NT2/D1 (cell line): ENCODE results near the gene SPNS3.

ENCODE experiments used
- DNase-seq: peaks from one replicate; pipeline ENCODE4 v3.0.0-alpha.2; 2011; ENCODE audit warnings: low read depth, low spot score
- H3K27me3 ChIP-seq: 2 replicates; pipeline ENCODE4 v1.6.0; 2011; ENCODE audit warnings: mild to moderate bottlenecking; ENCODE audit not compliant: insufficient read length, insufficient read depth
- H3K36me3 ChIP-seq: 2 replicates; pipeline ENCODE4 v1.6.1; 2011; ENCODE audit warnings: mild to moderate bottlenecking, low read length, mixed read lengths; ENCODE audit not compliant: insufficient read depth, insufficient read length
- H3K4me1 ChIP-seq: 2 replicates; pipeline ENCODE4 v1.5.1; 2011; ENCODE audit not compliant: insufficient read depth, insufficient read length
- H3K4me3 ChIP-seq: 2 replicates; pipeline ENCODE4 v1.5.1; 2011; ENCODE audit warnings: low read depth; ENCODE audit not compliant: insufficient read length
- H3K9ac ChIP-seq: 2 replicates; pipeline ENCODE4 v1.6.0; 2011; ENCODE audit warnings: low read depth; ENCODE audit not compliant: insufficient read length
- H3K9me3 ChIP-seq: 2 replicates; pipeline ENCODE4 v1.5.1; 2011; ENCODE audit warnings: mild to moderate bottlenecking, low read length; ENCODE audit not compliant: insufficient read depth
- SUZ12 ChIP-seq: IDR thresholded peaks from 2 replicates; pipeline ENCODE4 v1.6.1; 2011; ENCODE audit not compliant: insufficient read length, insufficient read depth; ENCODE audit errors: extremely low read depth
- YY1 ChIP-seq: IDR thresholded peaks from 2 replicates; pipeline ENCODE4 v1.6.1; 2011; ENCODE audit not compliant: insufficient read length, insufficient read depth
- ZNF274 ChIP-seq: IDR thresholded peaks from 2 replicates; pipeline ENCODE4 v1.6.1; 2011; ENCODE audit warnings: mild to moderate bottlenecking, low read depth, low read length

The SPNS3 gene

DNA sequence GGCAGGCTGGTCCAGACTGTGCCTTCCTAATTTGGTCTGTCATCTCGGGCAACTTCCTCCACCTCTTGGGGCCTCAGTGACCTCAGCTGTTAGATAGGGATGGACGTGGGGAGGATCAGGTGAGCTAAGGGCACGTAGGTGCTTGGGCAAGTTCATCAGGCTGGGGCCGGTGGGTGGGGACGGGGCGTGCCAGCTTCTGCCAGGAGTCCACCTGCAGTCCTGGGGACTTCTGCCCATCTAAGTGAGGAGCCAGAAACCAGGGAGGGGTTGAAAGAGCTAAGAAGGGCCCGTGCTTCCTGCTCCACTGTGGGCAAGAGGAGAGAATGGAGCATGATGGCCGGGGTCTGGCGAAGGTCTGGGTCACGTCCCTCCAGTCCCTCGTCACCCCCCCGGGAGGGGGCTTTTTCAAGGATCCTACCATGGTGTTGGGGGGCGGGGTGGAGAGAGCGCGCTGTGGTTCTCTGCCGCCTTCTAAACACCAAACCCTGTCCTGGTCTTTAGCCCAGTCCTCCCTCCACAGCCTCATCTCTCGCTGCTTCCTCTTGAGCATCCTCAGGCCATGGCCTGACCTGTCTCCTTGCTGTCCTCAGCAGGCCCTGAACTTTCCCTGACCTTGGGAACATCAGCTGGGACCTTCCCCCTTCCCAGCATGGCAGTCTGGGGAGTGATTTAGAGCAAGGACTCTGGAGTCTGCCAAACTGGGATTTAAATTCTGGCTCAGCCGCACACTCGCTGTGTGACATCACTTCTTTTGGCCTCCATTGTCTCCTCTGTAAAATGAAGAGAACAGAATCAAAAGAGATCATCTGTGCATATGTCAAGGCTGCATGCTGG lies 86.5 kb downstream of the SPNS3 start:
- Histone ChIP-seq H3K36me3 (no peaks in the 10 kb centered on the region), H3K9me3 (no peaks in the 10 kb centered on the region), H3K27me3 (peaks cover 36% of the 10 kb centered on the region), H3K4me1 (peaks cover 3% of the 10 kb centered on the region), H3K9ac (no peak overlapping the region), H3K4me3 (no peak overlapping the region)
- TF ChIP-seq ZNF274 (no peak), SUZ12 (no peak), YY1 (no peak)
- no peak for DNase-seq

DNA sequence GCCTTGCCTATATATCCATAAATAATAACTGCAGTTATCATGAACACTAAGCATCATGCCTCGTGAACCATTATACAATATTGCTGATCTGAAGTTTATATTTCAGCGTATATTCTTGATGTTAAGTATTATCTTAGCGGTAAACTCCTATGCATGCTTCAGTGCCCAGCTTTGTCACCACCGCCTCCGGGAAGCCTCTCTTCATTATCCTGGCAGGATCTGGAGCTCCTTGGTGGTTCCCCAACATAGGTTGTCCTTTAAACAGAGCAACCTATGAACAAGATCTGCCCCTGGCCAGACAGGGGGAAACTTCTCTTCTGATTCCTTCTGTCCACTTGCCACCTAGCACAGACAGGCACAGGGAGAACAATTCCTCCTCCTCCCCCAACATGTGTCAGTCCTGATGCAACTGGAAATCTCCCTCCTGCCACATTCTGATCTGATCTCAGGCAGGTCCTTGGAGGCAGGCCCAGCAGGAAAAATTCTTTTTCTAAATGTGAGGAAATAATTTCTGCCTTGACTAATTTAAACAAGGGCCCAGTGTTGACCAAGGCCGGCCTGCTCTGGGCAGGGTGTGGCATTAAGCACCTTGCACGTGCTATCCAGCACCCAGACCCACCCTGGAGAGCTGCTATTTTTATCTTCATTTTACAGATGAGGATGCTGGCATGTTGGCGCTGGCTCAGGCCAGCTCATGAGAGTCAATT lies 87.3 kb downstream of the SPNS3 start:
- Histone ChIP-seq H3K4me3 (no peak overlapping the region), H3K4me1 (peaks cover 3% of the 10 kb centered on the region), H3K9me3 (no peaks in the 10 kb centered on the region), H3K36me3 (no peaks in the 10 kb centered on the region), H3K9ac (no peak overlapping the region), H3K27me3 (peaks cover 44% of the 10 kb centered on the region)
- DNase-seq = no peak
- TF ChIP-seq YY1 = no peak
- no peak for TF ChIP-seq ZNF274
- no peak for TF ChIP-seq SUZ12

DNA sequence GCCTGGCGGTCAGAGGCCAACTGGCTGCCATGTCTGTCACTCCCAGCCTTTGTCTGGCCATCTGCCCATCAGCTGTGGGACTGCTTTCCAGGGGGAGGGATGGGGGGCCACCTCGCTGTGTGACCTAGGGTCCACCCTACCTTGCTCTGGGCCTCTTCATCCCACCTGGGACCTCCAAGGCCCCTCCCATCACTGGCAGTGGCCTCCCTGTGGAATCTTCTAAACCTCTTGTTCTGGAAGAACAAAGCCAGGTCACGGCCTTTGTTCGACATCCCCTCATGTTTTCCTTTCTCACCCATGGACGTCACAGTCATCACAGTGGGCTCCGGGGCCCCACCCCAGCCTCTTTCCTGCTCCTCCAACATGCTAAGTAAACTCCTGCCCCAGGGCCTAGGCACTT lies 88.9 kb downstream of the SPNS3 start:
- H3K9ac ChIP-seq = no peak overlapping the region
- TF ChIP-seq SUZ12 (no peak), YY1 (no peak), ZNF274 (no peak)

DNA sequence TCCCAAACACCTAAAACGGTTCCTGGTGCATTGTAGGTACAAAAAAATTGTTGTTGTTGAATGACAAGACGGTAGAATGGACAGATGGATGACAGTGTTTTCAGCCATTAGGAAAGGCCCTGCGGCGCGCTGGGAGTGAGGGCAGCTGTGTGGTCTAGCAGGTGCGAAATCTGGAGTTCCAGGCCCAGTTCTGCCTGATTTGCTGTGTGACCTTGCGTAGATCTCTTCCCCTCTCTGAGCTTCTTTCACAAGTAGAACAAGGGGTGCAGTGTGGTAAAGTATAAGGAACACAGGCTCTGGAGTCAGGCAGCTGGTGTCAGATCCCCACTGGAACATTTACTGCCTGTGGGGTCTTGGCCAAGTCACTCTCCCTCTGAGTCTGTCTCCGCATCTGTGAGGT lies 90.2 kb downstream of the SPNS3 start:
- Histone ChIP-seq H3K9me3 (no peaks in the 10 kb centered on the region), H3K4me3 (no peak overlapping the region), H3K36me3 (no peaks in the 10 kb centered on the region), H3K27me3 (peaks cover 55% of the 10 kb centered on the region), H3K4me1 (no peaks in the 10 kb centered on the region), H3K9ac (no peak overlapping the region)
- TF ChIP-seq SUZ12 = no peak
- no peak for TF ChIP-seq ZNF274
- no peak for TF ChIP-seq YY1
- no peak for DNase-seq

More for the DNA sequence above, 88.9 kb downstream of the SPNS3 start:
- Histone ChIP-seq H3K9me3 (no peaks in the 10 kb centered on the region), H3K36me3 (no peaks in the 10 kb centered on the region), H3K27me3 (peaks cover 52% of the 10 kb centered on the region), H3K4me3 (no peak overlapping the region), H3K4me1 (peaks cover 3% of the 10 kb centered on the region)
- DNase-seq = no peak

DNA sequence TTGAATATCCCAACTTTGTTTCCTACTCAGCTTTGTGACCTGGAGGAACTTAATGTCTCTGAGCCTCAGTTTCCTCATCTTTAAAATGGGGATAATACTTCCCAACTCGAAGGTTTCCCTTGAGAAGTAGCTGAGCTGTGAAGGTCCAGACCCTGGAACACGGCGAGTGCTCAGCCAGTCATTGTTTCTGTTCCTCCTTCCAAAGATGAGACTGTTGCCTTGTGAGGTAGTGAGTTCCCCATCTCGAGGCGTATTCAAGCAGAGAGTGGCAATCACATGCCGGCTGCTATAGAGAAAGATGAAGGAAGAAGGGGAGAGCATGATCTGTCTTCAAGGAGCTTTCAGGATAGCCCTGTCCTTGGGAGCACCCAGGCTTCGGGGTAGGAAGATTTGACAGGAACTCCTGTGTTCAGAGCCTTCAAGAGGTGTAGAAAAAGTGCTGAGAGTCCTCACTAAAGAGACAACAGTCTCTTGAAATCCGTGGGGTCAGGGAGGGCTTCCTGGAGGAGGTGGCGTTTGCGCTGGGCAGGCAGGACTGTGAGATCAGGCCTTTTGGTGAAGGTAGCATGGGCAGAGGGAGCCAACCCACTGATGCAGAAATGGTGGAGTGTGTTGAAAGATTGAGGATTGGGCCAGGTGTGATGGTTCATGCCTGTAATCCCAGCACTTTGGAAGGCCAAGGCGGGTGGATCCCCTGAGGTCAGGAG lies 92.1 kb downstream of the SPNS3 start:
- no peak overlapping the region for H3K9ac ChIP-seq
- H3K36me3 ChIP-seq = no peaks in the 10 kb centered on the region
- peaks cover 63% of the 10 kb centered on the region for H3K27me3 ChIP-seq
- H3K4me1 ChIP-seq = no peaks in the 10 kb centered on the region
- H3K9me3 ChIP-seq = no peaks in the 10 kb centered on the region
- no peak overlapping the region for H3K4me3 ChIP-seq
- TF ChIP-seq ZNF274 (no peak), SUZ12 (no peak), YY1 (no peak)
- no peak for DNase-seq

DNA sequence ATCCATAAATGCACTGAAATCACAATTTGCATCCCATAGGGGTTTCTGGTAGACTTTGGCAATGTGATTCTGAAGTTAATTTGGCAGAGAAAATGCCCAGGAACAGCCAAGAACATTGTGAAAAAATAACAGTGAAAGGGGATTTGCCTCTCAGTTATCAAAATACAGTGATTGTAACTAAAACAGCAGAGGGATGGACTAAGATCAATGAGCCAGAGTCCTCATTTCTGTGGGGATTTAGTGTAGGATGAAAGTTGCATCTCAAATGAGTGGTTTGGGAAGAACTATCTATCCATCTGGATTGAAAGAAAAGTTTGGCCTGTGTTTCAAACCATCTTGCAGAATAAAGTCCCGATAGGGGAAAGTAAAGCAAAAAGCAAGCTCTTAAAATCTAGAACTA lies 93.4 kb downstream of the SPNS3 start:
- H3K9me3 ChIP-seq = no peaks in the 10 kb centered on the region
- peaks cover 70% of the 10 kb centered on the region for H3K27me3 ChIP-seq
- no peak overlapping the region for H3K4me3 ChIP-seq
- H3K36me3 ChIP-seq = no peaks in the 10 kb centered on the region
- H3K9ac ChIP-seq = no peak overlapping the region
- no peak for DNase-seq
- H3K4me1 ChIP-seq = no peaks in the 10 kb centered on the region
- TF ChIP-seq ZNF274 = no peak
- no peak for TF ChIP-seq SUZ12
- TF ChIP-seq YY1 = no peak
